Measurements from ENCODE around the gene RBPMS2.
A peak's percentile ranks its signal among the peaks of the same experiment; 100 is the strongest.
"Not testable (repeated sequence)": the region's sequence is repeated elsewhere in the genome, so short reads cannot be mapped to it uniquely, and the experiment has no call there.

Gene RBPMS2

GRCh38 chr15:64763021-64763420 lies 12.4 kb downstream of the RBPMS2 start:
- in situ Hi-C loops (cut with HindIII; ENCODE audit: low pct_ligation_motif_present, low pct_unique_long_range_greater_than_20kb, low sequenced_read_pairs): no loop called here
- no peak for DNase-seq

DNA sequence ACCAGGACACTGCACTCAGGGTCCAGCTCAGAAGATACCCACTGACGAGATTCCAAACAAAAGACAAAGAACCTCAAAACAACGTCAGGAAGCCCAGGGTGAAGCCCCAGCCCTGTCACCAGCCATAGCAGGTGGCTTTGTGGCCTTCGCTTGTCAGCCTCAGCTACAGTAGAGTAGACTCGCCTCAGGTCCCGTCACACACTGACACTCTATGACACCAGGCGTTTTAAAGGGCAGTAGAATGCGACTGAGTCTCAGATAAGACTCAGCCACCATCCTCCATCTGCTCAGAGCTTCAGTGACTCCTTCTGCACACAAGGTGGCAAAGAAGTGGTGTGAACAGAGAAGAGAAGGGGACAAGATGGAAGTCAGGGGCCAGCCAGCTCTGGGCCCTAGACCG lies 12.8 kb downstream of the RBPMS2 start:
- in situ Hi-C loops (cut with HindIII; ENCODE audit: low pct_ligation_motif_present, low pct_unique_long_range_greater_than_20kb, low sequenced_read_pairs): no loop called here
- no peak for DNase-seq

GRCh38 chr15:64761156-64761555 lies 14.2 kb downstream of the RBPMS2 start:
- in situ Hi-C loops (cut with HindIII; ENCODE audit: low pct_ligation_motif_present, low pct_unique_long_range_greater_than_20kb, low sequenced_read_pairs): no loop called here
- no peak for DNase-seq

GRCh38 chr15:64760056-64760455 lies 15.3 kb downstream of the RBPMS2 start:
- in situ Hi-C loops (cut with HindIII; ENCODE audit: low pct_ligation_motif_present, low pct_unique_long_range_greater_than_20kb, low sequenced_read_pairs): no loop called here
- DNase-seq: no peak

- in situ Hi-C loops (cut with HindIII; ENCODE audit: low pct_ligation_motif_present, low pct_unique_long_range_greater_than_20kb, low sequenced_read_pairs): no loop called here
- no peak for DNase-seq
These were observed 19.9 kb downstream of the RBPMS2 start for GRCh38 chr15:64755427-64755940.

- in situ Hi-C loops (cut with HindIII; ENCODE audit: low pct_ligation_motif_present, low pct_unique_long_range_greater_than_20kb, low sequenced_read_pairs): no loop called here
- no peak for DNase-seq
These were observed 20.5 kb downstream of the RBPMS2 start for GRCh38 chr15:64754663-64755426.

GRCh38 chr15:64753480-64754185 lies 21.8 kb downstream of the RBPMS2 start:
- in situ Hi-C loops (cut with HindIII; ENCODE audit: low pct_ligation_motif_present, low pct_unique_long_range_greater_than_20kb, low sequenced_read_pairs): no loop called here
- DNase-seq: no peak

- DNase-seq: no peak
- in situ Hi-C loops (cut with HindIII; ENCODE audit: low pct_ligation_motif_present, low pct_unique_long_range_greater_than_20kb, low sequenced_read_pairs): no loop called here
These were observed 23.9 kb downstream of the RBPMS2 start for GRCh38 chr15:64751464-64751863.

DNA sequence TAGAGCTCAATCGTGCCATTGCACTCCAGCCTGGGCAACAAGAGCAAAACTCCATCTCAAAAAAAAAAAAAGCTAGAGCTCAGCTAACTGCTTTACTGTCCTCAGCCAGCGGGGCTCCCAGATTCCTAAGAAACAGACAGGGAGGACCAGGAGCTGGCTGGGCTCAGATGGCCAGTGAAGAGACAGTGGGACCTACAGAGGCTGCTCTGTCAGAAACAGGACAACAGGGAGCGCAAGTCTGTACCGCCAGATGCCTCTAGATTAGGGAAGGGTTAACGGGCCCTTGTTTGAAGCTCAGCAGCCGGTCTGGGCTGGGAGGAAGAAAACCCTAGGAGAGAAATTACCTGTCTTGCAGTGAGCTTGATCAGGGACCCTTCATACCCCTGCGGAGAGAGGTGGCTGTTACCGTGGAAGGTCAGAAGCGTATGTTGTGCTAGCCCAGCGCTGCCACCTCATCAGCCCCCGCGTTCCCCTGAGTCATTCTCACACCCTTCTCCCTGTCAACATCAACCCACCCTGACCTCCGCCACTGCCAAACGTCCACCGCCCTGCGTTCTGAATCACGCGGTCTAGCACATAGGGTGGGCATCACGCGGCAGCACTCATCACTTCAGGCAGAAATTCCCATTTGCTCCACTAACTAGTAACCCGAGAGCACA lies 25.3 kb downstream of the RBPMS2 start:
- peak; percentile 3 for DNase-seq
- in situ Hi-C loops (cut with HindIII; ENCODE audit: low pct_ligation_motif_present, low pct_unique_long_range_greater_than_20kb, low sequenced_read_pairs): no loop called here

DNA sequence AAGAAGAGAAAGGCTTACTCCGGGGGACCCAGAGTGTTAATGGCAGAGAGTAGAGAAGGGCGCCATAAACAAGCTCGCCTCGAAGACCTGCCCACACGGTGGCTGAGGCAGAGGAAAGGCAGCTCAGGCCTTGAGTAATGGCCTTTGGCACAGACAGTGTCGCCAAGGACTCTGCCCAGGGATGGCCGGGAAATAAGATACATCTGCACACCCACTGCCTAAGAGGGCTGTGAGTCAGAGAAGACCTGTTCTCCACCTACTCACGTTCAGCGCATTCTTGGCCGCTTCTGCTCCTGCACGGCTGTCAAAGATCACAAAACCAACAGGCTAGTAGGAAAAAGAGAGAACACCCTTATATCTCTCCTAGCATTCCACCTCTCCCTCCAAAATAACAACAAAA lies 26.2 kb downstream of the RBPMS2 start:
- in situ Hi-C loops (cut with HindIII; ENCODE audit: low pct_ligation_motif_present, low pct_unique_long_range_greater_than_20kb, low sequenced_read_pairs): no loop called here
- peak; percentile 5 for DNase-seq

DNA sequence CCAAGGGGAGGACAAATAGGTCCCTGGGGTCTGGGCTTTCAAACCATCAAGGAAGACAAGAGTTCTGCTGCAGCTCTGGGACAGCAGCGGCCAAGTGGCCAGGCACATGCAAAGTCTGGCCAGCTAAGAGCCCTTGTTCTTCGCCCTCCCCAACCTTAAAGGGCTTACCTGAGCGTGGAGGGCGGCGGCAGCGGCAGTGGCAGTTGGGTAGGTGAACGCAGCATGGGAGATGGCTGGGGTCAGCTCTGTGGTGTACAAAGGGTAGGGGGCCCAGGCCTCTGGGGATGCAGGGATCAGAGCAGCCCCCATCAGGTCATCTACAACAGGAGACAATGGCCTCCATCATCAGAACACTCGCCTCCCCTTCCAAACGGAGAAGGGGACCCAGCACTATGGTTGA lies 27.1 kb downstream of the RBPMS2 start:
- in situ Hi-C loops (cut with HindIII; ENCODE audit: low pct_ligation_motif_present, low pct_unique_long_range_greater_than_20kb, low sequenced_read_pairs): no loop called here
- no peak for DNase-seq

DNA sequence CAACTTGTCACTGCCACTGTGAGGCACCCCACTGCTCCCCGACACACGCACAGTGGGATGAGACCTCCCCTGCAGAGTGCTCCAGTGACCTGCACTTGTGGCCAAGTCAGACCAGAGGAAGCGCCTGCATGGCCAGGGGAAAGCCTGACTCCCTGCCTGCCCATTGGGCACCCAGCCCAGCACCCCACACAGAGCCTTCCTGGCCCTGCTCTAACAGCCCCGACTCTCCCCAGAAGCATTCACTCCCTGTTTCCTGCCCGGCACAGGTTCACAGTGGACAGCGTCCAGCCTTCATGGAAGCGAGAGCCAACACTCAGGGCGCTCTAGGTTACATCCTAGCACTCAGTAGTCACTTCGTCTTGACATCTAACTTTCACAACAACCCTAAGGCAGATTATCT lies 27.8 kb downstream of the RBPMS2 start:
- in situ Hi-C loops (cut with HindIII; ENCODE audit: low pct_ligation_motif_present, low pct_unique_long_range_greater_than_20kb, low sequenced_read_pairs): no loop called here
- DNase-seq: no peak

GRCh38 chr15:64746921-64747320 lies 28.5 kb downstream of the RBPMS2 start:
- in situ Hi-C loops (cut with HindIII; ENCODE audit: low pct_ligation_motif_present, low pct_unique_long_range_greater_than_20kb, low sequenced_read_pairs): no loop called here
- DNase-seq: no peak

DNA sequence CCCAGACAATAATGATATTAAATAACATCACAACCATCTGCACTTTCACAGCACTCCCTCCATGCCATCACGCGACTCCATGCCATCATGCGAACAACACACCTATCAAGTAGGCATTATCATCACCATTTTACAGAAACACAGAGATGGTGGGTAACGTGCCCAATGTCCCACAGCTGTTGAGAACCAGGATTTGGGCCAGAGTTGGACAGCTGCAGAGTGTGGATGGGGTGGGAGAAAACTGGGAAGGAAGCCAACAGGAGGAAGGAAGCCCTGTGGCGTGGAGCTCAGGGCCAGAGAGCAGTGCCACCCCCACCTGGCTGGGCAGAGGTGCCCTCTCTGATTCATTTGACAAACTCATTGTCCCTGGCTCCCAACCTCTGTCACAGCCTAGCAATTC lies 29.0 kb downstream of the RBPMS2 start:
- in situ Hi-C loops (cut with HindIII; ENCODE audit: low pct_ligation_motif_present, low pct_unique_long_range_greater_than_20kb, low sequenced_read_pairs): no loop called here
- DNase-seq: no peak

DNA sequence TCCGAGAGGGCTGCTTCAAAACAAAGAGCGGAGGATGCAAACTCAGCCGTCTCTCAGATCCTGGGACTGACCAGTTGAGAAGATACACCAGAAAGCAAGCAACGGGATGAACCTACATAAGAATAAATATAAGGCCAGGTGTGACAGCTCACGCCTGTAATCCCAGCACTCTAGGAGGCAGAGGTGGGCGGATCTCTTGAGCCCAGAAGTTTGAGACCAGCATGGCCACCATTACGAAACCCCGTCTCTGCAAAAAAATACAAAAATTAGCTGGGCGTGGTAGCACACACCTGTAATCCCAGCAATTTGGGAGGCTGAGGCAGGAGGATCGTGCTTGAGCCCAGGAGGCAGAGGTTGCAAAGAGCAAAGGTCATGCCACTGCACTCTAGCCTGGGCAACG lies 31.7 kb downstream of the RBPMS2 start:
- in situ Hi-C loops (cut with HindIII; ENCODE audit: low pct_ligation_motif_present, low pct_unique_long_range_greater_than_20kb, low sequenced_read_pairs): no loop called here
- no peak for DNase-seq

- in situ Hi-C loops (cut with HindIII; ENCODE audit: low pct_ligation_motif_present, low pct_unique_long_range_greater_than_20kb, low sequenced_read_pairs): no loop called here
- no peak for DNase-seq
These were observed 32.5 kb downstream of the RBPMS2 start for GRCh38 chr15:64742921-64743320.

GRCh38 chr15:64742385-64742784 lies 33.0 kb downstream of the RBPMS2 start:
- in situ Hi-C loops (cut with HindIII; ENCODE audit: low pct_ligation_motif_present, low pct_unique_long_range_greater_than_20kb, low sequenced_read_pairs): no loop called here
- DNase-seq: no peak

DNA sequence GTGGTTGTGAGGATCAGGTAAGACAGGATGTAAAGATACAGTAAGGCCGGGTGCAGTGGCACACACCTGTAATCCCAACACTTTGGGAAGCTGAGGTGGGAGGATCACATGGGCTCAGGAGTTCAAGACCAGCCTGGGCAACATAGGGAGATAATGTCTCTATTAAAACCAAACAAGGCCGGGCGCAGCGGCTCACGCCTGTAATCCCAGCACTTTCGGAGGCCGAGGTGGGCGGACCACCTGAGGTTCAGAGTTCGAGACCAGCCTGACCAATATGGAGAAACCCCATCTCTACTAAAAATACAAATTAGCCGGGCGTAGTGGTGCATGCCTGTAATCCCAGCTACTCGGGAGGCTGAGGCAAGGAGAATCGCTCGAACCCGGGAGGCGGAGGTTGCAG lies 33.7 kb downstream of the RBPMS2 start:
- in situ Hi-C loops (cut with HindIII; ENCODE audit: low pct_ligation_motif_present, low pct_unique_long_range_greater_than_20kb, low sequenced_read_pairs); DNase-seq: not testable (repeated sequence)

GRCh38 chr15:64740311-64741170 lies 34.8 kb downstream of the RBPMS2 start:
- DNase-seq: no peak
- in situ Hi-C loops (cut with HindIII; ENCODE audit: low pct_ligation_motif_present, low pct_unique_long_range_greater_than_20kb, low sequenced_read_pairs): no loop called here

Data from ACHN (cell line).